Femur (tissue), 1 donor: ENCODE results near the gene UBXN7.
"Not testable (repeated sequence)": the region's sequence is repeated elsewhere in the genome, so short reads cannot be mapped to it uniquely, and the experiment has no call there.

Experiments
- DNase-seq: peaks from one replicate; pipeline ENCODE4 v3.0.0-alpha.2; 2017

The UBXN7 gene

DNA sequence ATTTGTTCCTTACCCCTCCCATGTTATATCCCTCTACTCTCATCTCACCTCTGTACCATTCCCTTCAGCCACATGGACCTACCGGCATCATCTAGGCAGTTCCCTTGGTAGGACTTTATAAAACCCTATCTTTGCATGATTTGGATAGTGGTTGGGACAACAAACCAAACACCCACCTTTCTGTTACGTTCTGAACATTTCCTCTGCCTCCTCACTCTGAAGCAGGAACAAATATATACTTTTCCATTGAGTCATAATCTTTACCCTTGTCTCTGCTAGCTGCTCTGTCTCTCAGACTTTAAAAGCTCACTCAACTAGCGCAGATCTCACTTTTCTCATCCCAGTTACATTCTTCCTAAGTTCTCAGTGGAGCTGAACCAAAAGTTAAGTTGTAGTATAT is 17.8 kb downstream of the UBXN7 start:
- DNase-seq: no peak

DNA sequence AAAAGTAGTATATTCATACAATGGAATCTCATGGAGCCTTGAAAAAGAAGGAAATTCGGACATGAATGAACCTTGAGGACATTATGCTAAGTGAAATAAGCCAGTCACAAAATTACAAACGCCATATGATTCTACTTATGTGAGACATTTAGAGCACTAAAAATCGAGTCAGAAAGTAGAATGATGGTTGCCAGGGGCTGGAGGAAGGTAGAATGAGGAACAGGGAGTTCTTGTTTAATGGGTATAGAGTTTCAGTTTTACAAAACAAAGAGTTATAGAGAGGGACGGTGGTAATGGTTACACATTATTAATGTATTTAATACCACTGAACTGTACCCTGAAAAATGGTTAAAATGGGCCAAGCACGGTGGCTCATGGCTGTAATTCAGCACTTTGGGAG is 19.5 kb downstream of the UBXN7 start:
- DNase-seq: no peak

DNA sequence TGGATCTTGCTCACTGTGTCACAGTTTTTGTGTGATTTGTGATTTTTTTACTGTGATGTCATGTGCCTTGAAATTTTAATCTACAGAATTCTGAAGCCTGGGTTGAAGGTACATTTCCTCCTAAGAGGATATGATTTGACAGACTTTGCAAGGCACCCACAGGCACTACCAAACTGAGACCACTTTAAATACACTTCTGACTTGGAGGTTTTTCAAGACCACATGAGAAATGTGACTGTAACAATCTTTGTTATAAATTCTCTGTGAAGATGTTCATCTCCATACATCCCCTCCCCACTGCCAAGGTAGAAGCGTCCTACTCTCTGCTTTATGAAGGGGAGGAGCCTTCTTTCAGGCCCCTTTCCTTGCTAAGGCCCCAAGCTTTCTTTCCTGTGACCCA is 22.8 kb downstream of the UBXN7 start:
- no peak for DNase-seq

DNA sequence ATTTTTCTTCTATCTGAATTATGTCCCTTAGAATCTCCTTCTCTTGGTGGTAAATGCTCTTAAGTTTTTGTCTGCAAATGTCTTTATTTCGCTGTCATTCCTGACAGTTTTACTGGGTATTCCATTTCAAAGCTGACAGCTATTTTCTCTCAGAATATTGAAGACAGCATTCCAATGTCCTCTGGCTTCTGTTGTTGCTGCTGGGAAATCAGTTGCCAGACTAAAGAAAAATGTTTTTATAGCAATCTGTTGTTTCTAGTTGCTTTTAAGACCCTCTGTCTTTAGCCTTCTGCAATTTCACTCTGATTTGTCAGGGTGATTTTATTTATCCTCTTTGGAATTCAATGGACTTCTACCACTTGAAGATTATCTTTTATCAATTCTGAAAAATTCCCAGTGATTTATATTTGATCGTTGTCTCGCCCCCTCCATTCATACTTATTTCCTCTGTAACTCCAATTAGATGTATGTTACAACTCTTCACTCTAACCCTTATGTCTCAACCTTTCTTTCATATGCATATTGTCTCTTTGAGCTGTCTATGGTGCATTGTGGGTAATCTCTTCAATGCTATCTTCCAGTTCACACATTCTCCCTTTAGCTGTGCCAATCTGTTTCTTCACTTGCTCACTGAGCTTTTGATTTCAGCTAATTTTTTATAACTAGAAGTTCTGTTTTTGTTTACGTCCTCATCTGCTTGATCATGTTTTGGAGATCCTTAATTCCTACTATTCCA is 23.5 kb downstream of the UBXN7 start:
- DNase-seq: no peak

DNA sequence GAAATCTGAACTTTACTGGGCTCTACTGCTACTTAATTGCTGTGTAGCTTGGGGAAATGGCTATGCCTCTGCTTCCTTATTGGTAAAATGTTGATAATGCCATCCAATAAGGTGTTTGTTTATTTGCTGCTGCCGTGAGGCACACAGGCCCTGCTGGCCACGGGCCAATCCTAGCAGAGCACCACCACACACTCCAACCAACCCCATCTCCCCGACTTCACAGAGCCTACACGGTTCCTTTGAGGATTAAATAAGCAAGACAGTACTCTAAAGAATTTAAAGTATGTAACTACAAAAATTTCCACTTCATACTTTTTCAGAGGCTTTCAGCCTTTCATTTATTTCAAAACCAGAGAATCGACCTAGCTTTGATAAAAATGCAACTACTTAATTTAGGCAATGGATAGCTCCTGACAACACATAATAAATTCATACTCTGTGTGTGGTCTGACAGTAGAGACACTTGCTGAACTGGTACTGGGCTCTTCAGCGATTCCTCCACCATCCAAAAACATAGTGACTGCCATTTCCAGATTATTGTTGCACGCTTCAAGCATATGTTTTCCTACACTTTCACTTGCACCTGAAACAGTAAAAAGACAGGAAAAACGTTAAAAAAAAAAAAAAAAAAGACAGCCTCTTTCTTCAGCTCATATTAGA is 25.3 kb downstream of the UBXN7 start:
- no peak for DNase-seq

DNA sequence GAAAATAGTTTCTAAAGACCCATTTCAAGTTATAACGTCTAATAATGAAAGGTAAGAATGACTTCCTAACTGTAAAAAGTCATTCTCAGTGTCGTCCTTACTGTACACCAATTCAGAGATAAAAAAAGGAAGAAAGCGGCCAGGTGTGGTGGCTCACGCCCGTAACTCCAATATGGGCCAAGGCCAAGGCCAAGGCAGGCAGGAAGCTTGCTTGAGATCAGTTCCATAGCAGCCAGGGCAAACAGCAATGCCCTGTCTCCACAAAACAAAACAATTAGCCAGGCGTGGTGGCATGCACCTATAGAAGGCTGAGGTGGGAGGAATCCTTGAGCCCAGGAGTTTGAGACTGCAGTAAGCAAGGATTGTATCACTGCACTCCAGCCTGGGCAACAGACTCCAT is 31.9 kb downstream of the UBXN7 start:
- DNase-seq: no peak

DNA sequence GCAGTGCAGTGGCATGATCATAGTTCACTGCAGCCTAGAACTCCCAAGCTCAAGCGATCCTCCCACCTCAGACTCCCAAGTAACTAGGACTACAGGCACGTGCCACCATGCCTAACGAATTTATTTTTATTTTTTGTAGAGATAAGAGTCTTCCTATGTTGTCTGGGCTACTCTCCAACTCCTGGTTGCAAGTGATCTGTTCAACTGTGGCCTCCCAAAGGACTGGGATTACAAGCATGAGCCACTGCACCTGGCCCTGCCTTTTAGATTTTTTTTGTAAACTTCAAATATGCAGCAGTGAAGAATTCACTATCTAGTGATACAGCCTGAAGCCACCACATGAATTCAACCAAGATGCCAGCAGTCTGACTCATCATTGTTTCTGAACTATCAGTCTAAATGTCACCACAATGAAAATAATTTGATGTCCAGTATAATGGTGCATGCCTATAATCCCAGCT is 32.7 kb downstream of the UBXN7 start:
- DNase-seq: no peak

DNA sequence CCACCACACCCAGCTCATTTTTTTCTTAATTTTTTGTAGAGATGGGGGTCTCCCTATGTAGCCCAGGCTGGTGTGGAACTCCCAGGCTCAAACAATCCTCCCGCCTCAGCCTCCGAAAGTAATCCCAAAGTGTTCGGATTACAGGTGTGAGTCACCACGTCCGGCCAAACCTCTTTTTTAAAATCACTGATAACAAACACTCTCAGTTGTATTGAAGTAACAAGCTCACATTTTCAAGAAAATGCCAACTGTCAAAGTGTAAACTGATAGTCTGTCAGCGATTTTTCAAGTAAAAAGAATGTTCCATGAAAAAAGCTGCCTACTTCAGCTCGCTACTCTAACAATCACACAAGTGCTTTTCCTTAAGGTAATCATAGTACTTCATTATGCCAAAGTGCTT is 33.4 kb downstream of the UBXN7 start:
- no peak for DNase-seq

DNA sequence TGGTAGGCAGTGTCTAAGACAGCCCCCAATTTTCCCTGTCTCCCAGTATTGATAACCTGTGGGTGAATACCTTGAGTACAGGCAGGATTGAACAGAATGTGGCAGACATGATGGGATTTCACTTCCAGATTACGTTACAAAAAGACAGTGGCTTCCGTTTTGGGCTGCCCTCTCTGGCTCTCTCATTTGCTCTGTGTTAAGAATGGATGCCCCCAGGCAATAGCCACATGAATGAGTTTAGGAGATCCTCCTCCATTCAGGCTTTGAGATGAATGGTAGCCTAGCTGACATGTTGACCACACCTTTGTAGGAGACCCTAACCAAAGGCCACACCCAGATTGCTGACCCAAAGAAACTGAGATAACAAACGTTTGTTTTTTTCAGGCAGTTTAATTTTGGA is 34.3 kb downstream of the UBXN7 start:
- no peak for DNase-seq

DNA sequence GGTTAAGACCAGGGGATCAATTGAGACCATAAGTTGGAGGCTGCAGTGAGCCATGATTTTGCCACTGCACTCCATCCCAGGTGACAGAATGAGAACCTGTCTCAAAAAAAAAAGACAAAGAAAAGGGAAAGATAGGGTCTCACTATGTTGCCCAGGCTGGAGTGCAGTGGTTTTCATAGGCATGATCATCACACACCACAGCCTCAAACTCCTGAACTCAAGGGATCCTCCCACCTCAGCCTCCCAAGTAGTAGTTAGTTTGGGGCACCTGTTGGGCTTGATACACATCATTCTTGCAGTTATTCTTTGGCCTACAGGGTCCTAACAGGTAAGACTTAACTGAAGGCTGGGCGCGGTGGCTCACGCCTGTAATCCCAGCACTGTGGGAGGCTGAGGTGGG is 42.1 kb downstream of the UBXN7 start:
- DNase-seq: no peak

DNA sequence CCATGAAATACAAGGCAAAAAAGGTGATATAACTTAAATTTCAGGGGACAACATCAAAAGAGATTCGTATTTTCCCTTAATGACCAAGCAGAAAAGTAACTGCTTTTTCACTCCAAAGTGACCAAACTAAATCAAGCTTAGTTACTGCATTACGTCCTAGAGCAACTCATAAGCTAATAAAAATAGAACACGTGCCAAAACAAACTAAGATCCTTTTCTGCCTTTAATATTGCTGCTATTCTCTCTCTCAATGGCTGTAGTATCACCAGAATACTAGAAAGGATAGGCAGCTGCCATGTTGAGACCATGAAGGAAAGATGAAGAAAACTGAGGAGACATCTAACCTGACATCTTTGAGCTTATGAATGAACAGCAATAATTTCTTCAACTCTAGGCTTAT is 43.3 kb downstream of the UBXN7 start:
- DNase-seq: no peak

DNA sequence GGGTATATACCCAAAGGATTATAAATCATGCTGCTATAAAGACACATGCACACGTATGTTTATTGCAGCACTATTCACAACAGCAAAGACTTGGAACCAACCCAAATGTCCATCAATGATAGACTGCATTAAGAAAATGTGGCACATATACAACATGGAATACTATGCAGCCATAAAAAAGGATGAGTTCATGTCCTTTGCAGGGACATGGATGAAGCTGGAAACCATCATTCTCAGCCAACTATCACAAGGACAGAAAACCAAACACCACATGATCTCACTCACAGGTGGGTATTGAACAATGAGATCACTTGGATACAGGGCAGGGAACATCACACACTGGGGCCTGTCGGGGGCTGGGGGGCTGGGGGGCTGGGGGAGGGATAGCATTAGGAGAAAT is 44.3 kb downstream of the UBXN7 start:
- DNase-seq: not testable (repeated sequence)

DNA sequence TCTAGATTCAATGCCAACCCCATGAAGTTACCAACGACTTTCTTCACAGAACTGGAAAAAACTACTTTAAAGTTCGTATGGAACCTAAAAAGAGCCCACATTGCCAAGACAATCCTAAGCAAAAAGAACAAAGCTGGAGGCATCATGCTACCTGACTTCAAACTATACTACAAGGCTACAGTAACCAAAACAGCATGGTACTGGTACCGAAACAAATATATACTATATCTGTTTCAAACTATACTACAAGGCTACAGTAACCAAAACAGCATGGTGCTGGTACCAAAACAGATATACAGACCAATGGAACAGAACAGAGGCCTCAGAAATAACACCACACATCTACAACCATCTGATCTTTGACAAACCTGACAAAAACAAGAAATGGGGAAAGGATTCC is 45.4 kb downstream of the UBXN7 start:
- not testable (repeated sequence) for DNase-seq

DNA sequence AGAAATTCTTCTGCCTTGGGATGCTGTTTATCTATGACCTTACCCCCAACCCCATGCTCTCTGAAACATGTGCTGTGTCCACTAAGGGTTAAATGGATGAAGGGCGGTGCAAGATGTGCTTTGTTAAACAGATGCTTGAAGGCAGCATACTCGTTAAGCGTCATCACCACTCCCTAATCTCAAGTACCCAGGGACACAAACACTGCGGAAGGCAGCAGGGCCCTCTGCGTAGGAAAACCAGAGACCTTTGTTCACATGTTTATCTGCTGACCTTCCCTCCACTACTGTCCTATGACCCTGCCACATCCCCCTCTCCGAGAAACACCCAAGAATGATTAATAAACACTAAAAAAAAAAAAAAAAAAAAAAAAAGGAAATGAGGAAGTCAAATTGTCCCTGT is 46.2 kb downstream of the UBXN7 start:
- DNase-seq: not testable (repeated sequence)

DNA sequence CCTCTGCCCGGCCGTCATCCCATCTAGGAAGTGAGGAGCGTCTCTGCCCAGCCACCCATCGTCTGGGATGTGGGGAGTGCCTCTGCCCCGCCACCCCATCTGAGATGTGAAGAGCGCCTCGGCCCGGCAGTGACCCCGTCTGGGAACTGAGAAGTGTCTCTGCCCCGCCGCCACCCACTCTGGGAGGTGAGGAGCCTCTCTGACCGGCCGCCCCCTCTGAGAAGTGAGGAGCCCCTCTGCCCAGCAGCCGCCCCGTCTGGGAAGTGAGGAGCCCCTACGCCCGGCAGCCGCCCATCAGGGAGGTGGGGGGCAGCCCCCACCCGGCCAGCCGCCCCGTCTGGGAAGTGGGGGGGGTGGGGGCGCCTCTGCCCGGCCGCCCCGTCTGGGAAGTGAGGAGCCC is 46.8 kb downstream of the UBXN7 start:
- DNase-seq: not testable (repeated sequence)

DNA sequence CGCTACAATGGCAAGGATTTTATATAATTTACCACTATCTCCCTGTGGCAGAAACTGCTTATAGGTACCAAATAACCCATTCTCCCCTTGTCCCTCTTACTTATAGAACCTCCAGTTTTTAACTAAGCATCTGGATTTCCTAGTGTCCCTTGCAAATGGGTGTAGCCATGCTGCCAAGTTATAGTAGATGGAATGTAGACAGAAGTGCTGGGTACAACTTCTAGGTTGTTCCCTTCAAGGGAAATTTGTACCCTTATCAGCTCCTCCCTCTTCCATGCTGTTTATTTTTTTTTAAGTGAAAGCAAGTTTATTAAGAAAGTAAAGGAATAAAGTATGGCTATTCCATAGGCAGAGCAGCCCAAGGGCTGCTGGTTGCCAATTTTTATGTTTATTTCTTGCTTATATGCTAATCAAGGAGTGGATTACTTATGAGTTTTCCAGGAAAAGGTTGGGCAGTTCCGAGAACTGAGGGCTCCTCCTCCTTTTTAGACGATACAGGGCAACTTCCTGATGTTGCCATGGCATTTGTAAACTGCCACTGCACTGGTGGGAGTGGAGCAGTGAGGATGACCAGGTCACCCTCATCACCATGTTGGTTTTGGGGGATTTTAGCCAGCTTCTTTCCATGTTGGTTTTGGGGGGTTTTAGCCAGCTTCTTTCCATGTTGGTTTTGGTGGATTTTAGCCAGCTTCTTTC is 53.9 kb downstream of the UBXN7 start:
- no peak for DNase-seq

DNA sequence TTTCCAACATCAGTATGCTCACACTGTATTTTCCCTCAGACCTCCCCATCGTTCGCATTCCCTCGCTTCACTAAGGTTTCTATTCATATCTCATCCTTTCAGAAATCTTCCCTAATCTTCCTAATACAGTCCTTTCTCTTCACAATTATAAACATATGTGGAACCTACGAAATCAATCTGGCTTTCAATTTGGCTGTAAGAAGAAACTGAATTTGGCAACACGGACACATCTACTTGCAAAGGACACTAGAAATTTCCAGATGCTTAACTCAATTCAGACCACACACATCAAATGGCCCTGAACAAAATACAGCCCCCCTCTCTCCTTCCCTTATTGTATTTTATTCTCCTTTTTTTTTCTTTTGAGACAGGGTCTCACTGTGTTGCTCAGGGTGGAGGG is 54.9 kb downstream of the UBXN7 start:
- no peak for DNase-seq

DNA sequence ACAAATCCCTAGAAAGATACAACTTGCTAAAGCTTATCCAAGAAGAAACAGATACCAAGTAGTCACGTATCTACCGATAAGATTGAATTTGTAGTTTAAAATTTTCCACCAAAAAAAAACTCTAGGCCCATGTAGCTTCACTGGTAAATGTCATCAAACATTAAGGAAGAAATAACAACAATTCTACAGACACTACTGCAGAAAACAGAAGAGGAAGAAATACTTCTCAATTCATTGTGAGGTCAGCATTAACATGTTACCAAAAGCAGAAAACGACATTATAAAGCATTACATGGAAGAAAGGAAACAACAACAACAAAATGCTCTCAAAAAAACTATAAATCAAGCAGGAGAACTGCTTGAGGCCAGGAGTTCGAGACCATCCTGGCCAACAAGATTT is 66.5 kb downstream of the UBXN7 start:
- DNase-seq: no peak

DNA sequence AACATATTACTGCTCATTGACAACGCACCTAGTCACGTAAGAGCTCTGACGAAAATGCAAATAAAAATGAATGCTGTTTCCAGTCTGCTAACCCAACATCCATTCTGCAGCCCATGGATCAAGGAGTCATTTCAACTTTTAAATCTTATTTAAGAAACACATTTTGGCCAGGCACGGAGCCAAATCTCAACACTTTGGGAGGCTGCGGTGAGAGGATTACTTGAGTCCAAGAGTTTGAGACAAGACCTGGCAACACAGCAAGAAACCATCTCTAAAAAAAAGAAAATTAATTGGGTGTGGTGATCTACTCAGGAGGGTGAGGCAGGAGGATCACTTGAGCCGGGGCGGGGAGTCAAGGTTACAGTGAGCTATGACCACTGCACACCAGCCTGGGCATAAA is 71.6 kb downstream of the UBXN7 start:
- DNase-seq: no peak

DNA sequence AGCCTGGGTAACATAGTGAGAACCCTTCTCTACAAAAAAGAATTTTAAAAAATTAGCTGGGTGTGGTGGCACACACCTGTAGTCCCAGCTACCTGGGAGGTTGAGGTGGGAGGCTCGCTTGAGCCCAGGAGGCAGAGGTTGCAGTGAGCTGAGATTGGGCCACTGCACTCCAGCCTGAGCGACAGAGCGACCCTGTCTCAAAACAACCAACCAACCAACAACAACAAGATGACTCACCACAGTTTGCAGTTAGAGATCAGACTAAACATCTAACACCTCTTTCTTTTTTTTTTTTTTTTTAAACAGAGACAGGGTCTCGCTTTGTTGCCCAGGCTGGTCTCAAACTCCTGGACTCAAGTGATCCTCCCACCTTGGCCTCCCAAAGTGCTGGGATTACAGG is 73.7 kb downstream of the UBXN7 start:
- DNase-seq: not testable (repeated sequence)

DNA sequence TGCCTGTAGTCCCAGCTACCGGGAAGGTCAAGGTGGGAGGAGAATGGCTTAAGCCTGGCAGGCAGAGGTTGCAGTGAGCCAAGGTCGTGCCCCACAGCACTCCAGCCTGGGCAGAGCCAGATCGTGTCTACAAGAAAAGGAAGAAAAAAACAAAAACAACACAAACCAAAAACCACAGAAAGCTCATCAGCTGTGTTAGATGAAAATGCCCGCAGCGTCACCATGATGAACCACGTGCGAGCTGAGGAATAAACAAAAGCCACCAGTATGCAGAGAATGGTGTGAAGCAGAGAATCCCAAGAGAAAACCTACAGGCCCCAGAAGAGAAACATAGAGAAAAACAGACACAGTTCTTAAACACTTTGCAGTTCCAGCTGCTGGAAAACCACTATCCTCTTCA is 74.3 kb downstream of the UBXN7 start:
- DNase-seq: no peak

DNA sequence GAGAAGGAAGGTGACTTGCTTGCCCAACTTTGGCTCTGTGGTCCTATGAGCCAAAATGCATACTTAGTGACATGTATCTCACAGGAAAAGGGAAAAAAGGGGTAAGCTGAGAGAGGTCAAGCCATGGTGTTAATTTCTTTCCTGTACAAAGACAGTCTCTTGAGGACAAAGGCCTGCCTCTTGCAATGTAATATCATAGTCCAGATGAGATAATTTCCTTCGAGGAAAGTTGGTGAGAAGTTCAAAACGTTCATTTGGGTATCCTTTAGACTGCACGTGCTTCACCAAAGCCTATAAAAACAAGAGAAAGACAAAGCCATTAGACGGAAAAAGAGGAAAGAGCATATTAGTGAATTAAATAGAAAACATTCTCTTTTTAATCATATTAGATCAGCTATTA is 75.7 kb downstream of the UBXN7 start:
- no peak for DNase-seq

DNA sequence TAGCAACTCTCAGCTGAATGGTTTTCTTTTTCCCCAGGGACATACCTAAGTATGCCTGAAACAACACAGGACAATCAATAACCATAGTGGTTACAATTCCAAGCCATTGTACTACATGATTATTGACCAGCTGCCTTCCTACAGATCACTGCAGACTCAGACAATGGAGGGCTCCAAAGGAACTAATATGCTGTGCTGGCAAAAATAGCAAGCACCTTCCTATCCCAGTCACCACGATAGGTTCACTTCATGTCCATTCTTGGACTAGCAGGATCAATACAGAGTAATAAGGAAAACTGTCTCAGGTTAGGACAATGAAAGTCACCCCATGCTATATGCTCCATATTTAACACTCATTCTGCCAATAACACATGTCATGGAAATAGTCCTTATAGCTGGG is 76.6 kb downstream of the UBXN7 start:
- DNase-seq: no peak

DNA sequence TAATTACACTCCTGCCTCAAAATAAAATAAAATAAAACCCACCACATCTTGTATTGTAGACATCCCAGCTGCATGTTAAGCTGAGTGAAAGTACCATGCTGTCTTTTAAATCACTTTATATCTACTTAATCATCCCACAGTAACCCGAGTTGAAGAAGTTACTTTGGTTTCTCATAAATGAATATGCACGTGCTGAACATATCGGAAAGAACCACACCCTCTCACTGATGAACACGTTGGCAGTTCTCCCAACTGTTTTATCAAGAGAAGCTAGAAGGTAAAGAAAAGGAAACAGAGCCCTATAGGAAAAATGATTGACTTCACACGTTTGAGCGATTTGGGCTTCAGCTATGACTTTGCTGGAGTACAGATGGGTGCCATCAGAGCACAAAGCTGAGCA is 78.1 kb downstream of the UBXN7 start:
- DNase-seq: no peak
